Choroid plexus epithelial cell (primary cell): ENCODE measurements around the gene TVP23C.

ENCODE experiments used
- DNase-seq: peaks from one replicate; pipeline ENCODE4 v3.0.0-alpha.2; 2010; ENCODE audit warnings: low read depth
- H3K4me3 ChIP-seq: 2 replicates; pipeline ENCODE4 v1.5.1; 2011; ENCODE audit warnings: low read depth, mild to moderate bottlenecking, control low read depth, low read length, moderate library complexity
- TF ChIP-seq, protein P1 (sequence below): conservative IDR thresholded peaks from 2 replicates; pipeline ENCODE4 v1.5.1; 2011; ENCODE audit warnings: low read depth, mild to moderate bottlenecking, control low read depth, inconsistent platforms, low read length, moderate library complexity

The TVP23C gene

DNA sequence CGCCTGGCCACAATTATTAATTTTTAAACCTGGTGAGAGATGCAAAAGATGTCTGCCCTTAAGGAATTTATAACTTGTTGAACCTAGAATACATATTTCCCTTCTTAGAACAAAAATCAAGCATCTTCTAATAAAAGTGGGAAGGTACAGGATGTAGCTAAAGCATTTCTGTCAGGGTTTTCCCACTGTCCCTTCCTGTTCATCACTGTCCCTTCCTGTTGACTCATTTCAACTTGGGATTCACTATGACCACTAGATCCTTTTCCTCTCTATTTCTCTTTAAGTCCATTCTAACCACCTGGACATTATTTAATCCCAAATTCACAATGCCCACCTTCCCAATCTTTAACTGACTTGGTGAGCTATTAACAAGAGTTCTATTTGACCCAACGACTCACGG is 62.0 kb downstream of the TVP23C start:
- H3K4me3 ChIP-seq: no peak overlapping the region
- no peak for DNase-seq
- TF ChIP-seq, protein P1, sequence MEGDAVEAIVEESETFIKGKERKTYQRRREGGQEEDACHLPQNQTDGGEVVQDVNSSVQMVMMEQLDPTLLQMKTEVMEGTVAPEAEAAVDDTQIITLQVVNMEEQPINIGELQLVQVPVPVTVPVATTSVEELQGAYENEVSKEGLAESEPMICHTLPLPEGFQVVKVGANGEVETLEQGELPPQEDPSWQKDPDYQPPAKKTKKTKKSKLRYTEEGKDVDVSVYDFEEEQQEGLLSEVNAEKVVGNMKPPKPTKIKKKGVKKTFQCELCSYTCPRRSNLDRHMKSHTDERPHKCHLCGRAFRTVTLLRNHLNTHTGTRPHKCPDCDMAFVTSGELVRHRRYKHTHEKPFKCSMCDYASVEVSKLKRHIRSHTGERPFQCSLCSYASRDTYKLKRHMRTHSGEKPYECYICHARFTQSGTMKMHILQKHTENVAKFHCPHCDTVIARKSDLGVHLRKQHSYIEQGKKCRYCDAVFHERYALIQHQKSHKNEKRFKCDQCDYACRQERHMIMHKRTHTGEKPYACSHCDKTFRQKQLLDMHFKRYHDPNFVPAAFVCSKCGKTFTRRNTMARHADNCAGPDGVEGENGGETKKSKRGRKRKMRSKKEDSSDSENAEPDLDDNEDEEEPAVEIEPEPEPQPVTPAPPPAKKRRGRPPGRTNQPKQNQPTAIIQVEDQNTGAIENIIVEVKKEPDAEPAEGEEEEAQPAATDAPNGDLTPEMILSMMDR: no peak

DNA sequence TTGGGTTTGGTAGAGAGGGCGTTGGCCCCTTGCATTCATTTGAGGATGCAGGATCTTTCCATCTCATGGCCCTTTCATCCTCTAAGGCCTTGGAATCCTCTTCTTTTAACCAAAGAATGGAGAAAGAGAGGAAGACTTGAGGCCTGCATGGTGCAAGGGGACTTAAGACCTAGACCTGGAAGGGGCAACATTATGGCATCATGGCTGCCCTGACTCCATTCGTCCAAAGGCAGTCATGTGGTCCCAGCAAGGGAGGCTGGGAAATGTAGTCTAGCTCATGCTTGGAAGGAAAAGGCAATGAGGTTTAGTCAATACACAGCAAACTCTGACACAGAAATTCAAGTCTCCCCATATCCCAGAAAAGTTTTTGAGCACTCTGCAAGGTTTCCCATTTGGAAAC is 65.2 kb downstream of the TVP23C start:
- no peak overlapping the region for H3K4me3 ChIP-seq
- peak; percentile 39 for DNase-seq
- TF ChIP-seq, protein P1: no peak

DNA sequence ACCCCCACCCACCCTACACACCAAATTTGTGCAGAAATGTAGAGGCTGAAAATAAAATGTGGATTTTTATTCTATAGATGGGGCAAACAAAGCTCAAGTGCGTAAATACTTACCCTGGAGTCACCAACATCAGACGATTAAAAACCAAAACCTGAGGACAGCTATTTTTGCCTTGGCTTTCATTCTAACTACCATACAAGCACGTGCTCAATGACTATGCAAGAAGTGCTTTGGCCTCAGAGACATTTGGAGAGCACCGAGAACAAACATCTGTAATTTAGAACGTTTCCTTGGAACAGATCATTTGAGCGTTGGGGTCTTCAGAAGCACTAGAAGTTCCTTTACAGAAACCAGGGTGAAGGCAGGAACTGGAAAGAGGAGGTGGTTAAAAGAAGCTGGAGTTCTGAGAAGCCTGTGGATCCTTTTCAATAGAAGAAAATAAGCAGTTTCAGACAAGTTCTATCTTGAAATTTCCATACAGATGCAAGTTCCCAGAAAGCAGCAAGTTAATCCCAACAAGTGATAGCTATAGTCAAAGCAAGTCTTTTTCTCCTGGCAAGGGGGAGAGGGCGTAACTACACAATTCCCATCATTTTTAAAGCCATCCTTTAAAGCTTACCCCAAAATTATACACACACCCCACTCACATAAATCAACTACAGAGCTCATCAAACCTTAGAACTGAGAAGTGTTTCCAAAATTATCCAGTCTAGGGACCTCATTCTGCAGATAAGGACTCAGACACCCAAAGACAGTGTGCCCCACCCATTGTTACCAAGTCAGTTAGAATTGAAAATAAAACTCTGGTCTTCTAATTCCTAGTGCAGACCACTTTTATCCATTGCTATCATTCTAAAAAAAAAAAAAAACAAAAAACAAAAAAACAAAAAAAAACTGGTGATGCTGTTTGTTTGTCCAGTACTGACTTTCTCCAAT is 66.3 kb downstream of the TVP23C start:
- TF ChIP-seq, protein P1: no peak
- DNase-seq: no peak
- no peak overlapping the region for H3K4me3 ChIP-seq

DNA sequence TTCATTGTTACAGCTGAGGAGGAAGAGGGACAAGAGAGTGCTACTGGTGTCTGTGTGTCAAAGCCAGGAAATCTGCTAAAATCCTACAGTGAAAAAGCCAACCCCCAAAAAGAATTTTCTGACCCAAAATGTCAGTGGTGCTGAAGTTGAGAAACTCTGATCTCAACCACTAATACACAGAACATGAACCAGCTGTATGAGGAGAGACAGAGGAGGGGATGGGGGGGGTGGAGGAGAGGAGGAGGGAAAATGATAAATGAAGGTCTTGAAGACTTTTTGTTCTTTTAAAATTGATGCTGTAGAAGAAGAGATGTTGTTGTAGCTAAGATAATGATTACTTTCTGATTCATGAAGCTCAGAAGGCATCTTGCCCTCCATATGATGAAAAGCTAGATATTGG is 68.5 kb downstream of the TVP23C start:
- no peak overlapping the region for H3K4me3 ChIP-seq
- TF ChIP-seq, protein P1: no peak

DNA sequence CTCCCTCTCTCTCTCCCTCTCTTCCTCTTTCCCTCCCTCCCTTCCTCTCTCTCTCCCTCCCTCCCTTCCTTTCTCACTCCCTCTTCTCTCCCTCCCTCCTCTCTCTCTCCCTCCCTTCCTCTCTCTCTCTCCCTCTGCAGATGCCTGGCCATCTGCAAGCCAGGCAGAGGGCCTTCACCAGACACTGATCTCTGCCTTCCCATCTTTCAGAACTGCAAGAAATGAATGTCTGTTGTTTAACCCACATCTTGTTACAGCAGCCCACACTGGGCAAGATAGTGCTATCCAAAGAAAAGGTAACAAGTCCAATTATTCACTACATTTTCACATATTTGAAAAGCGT is 69.6 kb downstream of the TVP23C start:
- DNase-seq: no peak
- TF ChIP-seq, protein P1: no peak
- H3K4me3 ChIP-seq: no peak overlapping the region

More for the DNA sequence above, 68.5 kb downstream of the TVP23C start:
- no peak for DNase-seq

DNA sequence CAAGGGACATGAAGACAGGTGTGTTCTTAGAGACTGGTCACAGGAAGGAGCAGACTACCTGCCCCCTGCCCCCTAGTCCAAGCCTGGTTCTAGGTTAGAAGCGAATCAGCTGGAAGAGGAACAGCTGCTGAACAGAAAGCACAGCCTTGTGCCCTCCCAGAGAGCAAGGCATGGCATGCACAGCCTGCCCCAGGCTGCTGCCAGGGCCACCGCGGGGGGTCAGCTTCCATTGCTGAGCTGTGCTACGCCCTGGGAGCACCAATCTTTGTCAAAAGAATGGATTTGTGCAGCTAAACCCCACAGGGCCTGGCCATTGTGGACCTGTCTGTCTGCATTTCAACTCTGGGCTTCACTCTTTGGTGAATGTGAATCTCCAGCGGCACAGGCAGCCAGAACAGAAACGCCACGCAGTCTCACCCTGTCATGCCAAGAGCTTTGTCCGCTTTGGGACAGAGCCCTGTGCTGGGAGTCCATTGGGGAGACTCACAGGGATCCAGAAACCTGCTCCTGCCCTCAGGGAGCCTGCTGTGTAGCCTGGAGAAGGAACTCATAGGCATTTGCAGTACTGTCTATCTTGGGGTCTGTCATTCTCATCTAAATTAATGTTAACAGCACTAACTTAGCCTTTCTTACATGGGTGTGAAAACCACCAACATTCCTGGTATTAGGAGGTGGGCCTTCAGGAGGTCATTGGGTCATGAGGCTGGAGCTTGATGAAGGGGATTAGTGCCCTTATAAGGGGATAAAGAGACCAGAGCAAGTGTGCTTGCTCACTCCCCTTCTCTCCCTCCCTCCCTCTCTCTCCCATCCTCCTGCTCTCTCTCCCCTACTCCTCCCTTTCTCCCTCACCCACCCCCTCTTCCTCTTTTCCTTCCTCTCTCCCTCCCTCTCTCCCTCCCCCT is 70.2 kb downstream of the TVP23C start:
- DNase-seq: no peak
- TF ChIP-seq, protein P1: no peak
- H3K4me3 ChIP-seq: no peak overlapping the region
